COLO668 (cell line): Measurements from ENCODE around the gene PSENEN.
"Not testable (repeated sequence)": the region's sequence is repeated elsewhere in the genome, so short reads cannot be mapped to it uniquely, and the experiment has no call there.

ENCODE experiments used
- DNase-seq: peaks from one replicate; lab custom pipeline; 2025; ENCODE audit not compliant: unreplicated experiment; lab: John Stamatoyannopoulos, UW

Gene PSENEN

DNA sequence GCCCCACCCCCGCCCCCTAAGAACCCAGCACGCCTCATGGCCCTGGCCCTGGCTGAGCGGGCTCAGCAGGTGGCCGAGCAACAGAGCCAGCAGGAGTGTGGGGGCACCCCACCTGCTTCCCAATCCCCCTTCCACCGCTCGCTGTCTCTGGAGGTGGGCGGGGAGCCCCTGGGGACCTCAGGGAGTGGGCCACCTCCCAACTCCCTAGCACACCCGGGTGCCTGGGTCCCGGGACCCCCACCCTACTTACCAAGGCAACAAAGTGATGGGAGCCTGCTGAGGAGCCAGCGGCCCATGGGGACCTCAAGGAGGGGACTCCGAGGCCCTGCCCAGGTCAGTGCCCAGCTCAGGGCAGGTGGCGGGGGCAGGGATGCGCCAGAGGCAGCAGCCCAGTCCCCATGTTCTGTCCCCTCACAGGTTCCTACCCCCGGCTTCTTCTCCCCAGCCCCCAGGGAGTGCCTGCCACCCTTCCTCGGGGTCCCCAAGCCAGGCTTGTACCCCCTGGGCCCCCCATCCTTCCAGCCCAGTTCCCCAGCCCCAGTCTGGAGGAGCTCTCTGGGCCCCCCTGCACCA lies 41.9 kb downstream of the PSENEN start:
- DNase-seq: no peak

- no peak for DNase-seq
Measured at GRCh38 chr19:35788205-35788960, 42.9 kb downstream of the PSENEN start.

DNA sequence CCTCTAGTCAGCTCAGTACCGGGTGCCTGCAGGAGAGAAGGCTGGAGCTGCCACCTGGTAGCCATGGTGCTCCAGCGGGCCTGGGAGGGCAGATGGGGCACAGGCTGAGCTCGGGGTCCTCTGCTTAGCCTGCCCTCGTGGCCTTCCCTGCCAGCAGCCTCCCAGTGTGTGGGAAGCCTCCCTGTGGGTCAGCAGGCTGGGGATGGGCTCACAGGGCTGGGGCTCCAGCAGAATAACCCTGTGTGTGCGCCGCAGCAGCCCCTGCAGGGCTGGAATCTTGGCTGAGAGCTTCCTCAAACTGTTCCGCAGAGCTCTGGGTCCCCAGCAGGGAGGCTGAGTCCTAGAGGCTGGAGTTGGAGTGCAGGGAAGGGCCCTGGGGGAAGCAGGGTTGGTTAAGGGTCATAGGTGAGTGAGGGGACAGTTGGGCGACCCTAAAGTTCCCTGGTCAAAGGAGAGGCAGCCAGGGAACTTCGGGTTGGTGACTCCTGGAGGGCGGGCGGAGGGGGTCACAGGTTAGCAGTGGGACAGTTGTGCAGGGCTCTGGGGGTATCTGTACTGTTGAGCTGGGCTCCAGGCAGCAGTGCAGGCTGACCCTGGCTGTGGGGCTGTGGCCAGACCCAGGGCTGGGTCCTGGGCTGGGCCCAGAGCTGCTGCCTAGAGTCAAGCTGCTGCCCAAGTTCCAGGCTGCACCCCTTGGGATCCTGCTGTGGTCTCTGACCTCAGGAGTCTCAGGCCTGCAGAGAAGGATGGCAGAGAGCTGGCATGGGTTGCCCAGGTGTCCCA lies 43.9 kb downstream of the PSENEN start:
- no peak for DNase-seq

GRCh38 chr19:35789978-35790944 lies 44.8 kb downstream of the PSENEN start:
- no peak for DNase-seq

- peak; percentile 71 for DNase-seq
Measured at GRCh38 chr19:35790981-35791813, 45.7 kb downstream of the PSENEN start.

GRCh38 chr19:35791814-35792279 lies 46.4 kb downstream of the PSENEN start:
- no peak for DNase-seq

GRCh38 chr19:35792312-35792711 lies 46.9 kb downstream of the PSENEN start:
- DNase-seq: no peak

DNA sequence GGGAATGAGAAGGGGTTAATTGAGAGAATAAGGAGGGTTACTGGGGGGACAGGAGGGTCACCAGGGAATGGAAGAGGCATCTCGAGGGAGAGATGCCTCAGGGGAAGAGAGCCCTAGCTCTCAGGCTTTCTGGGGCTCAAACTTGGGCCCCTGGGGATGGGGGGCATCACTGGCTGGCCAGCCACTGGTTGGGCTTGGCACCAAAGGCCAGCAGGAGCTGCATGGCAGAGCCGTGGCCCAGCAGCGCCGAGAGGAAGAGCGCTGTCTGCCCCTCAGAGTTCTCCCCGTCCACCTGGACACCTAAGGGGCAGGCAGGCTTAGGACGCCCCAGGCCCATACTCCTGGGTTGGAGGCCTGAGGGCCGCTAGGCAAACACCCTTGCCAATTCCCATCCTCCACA lies 47.4 kb downstream of the PSENEN start:
- no peak for DNase-seq

DNA sequence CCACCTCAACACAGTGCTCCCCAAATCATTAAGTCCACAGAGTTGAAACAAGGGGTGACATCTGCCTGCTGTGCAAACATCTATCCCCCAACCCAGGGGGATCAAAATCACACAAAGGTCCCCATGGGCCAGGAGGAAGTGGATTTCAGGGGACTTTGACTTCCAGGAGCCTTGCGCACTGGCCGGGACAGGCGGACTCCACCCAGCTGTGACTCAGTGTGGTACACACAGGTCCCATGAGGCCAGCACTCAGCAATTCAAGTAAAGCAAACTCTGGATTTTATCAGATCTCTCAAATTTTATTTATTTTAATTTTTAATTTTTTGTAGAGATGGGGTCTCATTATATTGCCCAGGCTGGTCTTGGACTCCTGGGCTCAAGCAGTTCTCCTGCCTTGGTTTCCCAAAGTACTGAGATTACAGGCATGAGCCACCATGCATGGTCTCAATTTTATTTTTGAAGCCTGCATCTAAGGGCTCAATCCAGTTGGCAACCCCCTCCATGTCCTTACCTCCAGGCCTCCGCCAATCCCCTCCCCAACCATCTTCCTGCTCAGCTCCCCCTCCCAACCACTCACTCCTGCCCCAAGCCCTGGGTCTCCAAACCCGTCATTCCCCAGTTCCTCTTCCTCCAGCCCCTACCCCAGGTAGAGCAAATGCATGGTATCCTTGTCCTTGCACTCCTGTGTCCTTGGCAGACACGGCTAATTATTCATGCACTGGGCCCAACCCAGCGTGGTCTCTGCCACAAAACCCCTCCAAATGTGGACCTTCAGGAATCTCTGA lies 48.1 kb downstream of the PSENEN start:
- DNase-seq: no peak

DNA sequence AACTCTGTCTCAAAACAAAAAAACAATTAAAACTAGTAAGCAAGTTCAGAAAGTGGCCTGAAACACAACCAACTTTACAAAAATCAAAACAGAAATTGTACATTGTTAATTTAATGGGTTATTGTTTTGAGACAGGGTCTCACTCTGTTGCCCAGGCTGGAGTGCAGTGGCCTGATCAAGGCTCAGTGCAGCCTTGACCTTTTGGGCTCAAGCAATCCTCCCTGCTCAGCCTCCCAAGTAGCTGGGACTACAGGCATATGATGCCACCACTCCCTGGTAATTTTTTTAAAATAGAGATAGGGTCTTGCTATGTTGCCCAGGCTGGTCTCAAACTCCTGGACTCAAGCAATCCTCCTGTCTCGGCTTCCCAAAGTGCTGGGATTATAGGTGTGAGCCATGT lies 50.1 kb downstream of the PSENEN start:
- not testable (repeated sequence) for DNase-seq
